GM10847 (cell line): ENCODE results near the gene SNAP23.

Source experiments
- POLR2A ChIP-seq: IDR thresholded peaks from 2 replicates; pipeline ENCODE4 v1.6.1; 2011; ENCODE audit not compliant: insufficient read length; ENCODE audit errors: extremely low read depth

Gene SNAP23

GRCh38 chr15:42523331-42523730, 27.9 kb downstream of the SNAP23 start:
- TF ChIP-seq POLR2A: no peak

GRCh38 chr15:42528970-42529369, 33.5 kb downstream of the SNAP23 start:
- TF ChIP-seq POLR2A: no peak

GRCh38 chr15:42533246-42533645, 37.8 kb downstream of the SNAP23 start:
- no peak for TF ChIP-seq POLR2A

- TF ChIP-seq POLR2A: no peak
Measured at GRCh38 chr15:42544853-42545629, 49.6 kb downstream of the SNAP23 start.

- no peak for TF ChIP-seq POLR2A
Measured at GRCh38 chr15:42547918-42548248, 52.4 kb downstream of the SNAP23 start.

- TF ChIP-seq POLR2A: peak; percentile 87
Measured at GRCh38 chr15:42548249-42549031, 53.0 kb downstream of the SNAP23 start, which contains the start of the genes HAUS2 and LRRC57. HAUS2 (plus strand) TSS chr15:42548838; CDS start chr15:42548873, 35 bp downstream. LRRC57 (minus strand) TSS chr15:42548793; CDS start chr15:42548434, 359 bp downstream.

- no peak for TF ChIP-seq POLR2A
Measured at GRCh38 chr15:42549032-42549491, 53.6 kb downstream of the SNAP23 start.

- no peak for TF ChIP-seq POLR2A
Measured at GRCh38 chr15:42549741-42550392, 54.4 kb downstream of the SNAP23 start.

- no peak for TF ChIP-seq POLR2A
Measured at GRCh38 chr15:42553554-42553953, 58.1 kb downstream of the SNAP23 start.

- TF ChIP-seq POLR2A: no peak
Measured at GRCh38 chr15:42558739-42559138, 63.3 kb downstream of the SNAP23 start.

- peak; percentile 73 for TF ChIP-seq POLR2A
Measured at GRCh38 chr15:42575188-42576039, 80.0 kb downstream of the SNAP23 start, which contains the start of gene STARD9. STARD9 (plus strand) TSS chr15:42575606; CDS start chr15:42575716, 110 bp downstream.

GRCh38 chr15:42576040-42576594, 80.7 kb downstream of the SNAP23 start:
- TF ChIP-seq POLR2A: no peak

- TF ChIP-seq POLR2A: no peak
Measured at GRCh38 chr15:42576776-42577175, 81.3 kb downstream of the SNAP23 start.

GRCh38 chr15:42577514-42578031, 82.1 kb downstream of the SNAP23 start:
- no peak for TF ChIP-seq POLR2A
